Transverse colon (tissue), 4 donors: ENCODE measurements around the gene YEATS2.

Experiments used
- CTCF ChIP-seq, 5 experiments: fragments of 200-600 bp in 3 of 5; fragments of 450-650 bp in 2 of 5; sonication (generic) in 3 of 5; IDR thresholded peaks; 1 replicate in 2 of 5; 2 replicates in 3 of 5; pipeline ENCODE4 v1.5.1; 2016 to 2017; ENCODE audit warnings: antibody characterized with exemption in 5 of 5, inconsistent platforms in 3 of 5, mild to moderate bottlenecking in 2 of 5, moderate library complexity in 1 of 5
- EP300 ChIP-seq: sonication (generic); formaldehyde crosslinking; IDR thresholded peaks from one replicate; pipeline ENCODE4 v1.6.1; 2017; ENCODE audit warnings: antibody characterized with exemption, low read depth
- POLR2AphosphoS5 ChIP-seq, 3 donors: sonication (generic); formaldehyde crosslinking; IDR thresholded peaks; one replicate each; pipeline ENCODE4 v1.6.1; 2016; ENCODE audit warnings: antibody characterized with exemption in 3 of 3

DNA sequence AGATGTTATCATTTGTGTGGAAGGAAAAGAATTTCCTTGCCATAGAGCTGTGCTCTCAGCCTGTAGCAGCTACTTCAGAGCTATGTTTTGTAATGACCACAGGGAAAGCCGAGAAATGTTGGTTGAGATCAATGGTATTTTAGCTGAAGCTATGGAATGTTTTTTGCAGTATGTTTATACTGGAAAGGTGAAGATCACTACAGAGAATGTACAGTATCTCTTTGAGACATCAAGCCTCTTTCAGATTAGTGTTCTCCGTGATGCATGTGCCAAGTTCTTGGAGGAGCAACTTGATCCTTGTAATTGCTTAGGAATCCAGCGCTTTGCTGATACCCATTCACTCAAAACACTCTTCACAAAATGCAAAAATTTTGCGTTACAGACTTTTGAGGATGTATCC, 47.0 kb upstream of the YEATS2 start:
- TF ChIP-seq CTCF (IDR thresholded peaks at IDR 0.05): no peak
- no peak for TF ChIP-seq EP300
- TF ChIP-seq POLR2AphosphoS5 (IDR thresholded peaks at IDR 0.05): no peak
